ENCODE measurements around the gene FMO2. TPM values are rescaled to one million over a fixed set of nuclear protein-coding genes. Genes with fewer than 3 reads are reported as not detected.

FMO2 gene
- total and polyA plus RNA-seq, 2 of the 8 experiments (the other 6 are each of a cell fraction or from before 2014, with no cell fraction given), result not detected

DNA sequence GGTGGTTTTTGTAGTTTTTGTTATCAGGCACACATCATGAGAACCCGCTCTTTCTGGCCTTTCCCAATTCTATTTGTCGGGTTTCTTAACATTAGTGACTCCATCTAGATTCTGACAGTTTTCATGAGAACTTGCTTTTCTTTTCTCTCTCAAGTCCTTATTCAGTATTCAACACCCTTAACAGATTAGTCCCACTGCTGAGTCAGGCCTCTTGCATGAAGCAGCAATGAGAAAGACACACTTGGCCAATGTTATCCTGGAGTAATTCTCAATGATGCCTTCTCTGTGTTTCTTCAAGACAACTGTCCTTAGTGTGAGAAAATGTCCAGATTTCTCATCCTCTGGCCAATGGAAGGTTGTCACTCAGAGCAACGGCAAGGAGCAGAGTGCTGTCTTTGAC, 11.3 kb downstream of the FMO2 start (continued):
- TF ChIP-seq RBBP5 (IDR thresholded peaks at IDR 0.05; ENCODE audit: borderline replicate concordance, low read depth, low read length) (no peak), SUZ12 (IDR thresholded peaks at IDR 0.05; ENCODE audit: low read length) (no peak)

All from H1 (cell line).